ENCODE results near the gene KYAT1.

The KYAT1 gene

GRCh38 chr9:128908372-128908771, 26.6 kb upstream of the KYAT1 start:
- no peak for DNase-seq (ENCODE audit: low spot score)

GRCh38 chr9:128906741-128907140, 25.0 kb upstream of the KYAT1 start:
- no peak for DNase-seq (ENCODE audit: low spot score)

GRCh38 chr9:128905964-128906363, 24.2 kb upstream of the KYAT1 start:
- no peak for DNase-seq (ENCODE audit: low spot score)

GRCh38 chr9:128903871-128904620, 22.3 kb upstream of the KYAT1 start:
- no peak for DNase-seq (ENCODE audit: low spot score)

GRCh38 chr9:128903079-128903461, 21.3 kb upstream of the KYAT1 start:
- no peak for DNase-seq (ENCODE audit: low spot score)

- no peak for DNase-seq (ENCODE audit: low spot score)
Measured at GRCh38 chr9:128902351-128903078, 20.8 kb upstream of the KYAT1 start.

GRCh38 chr9:128901822-128902221, 20.1 kb upstream of the KYAT1 start:
- DNase-seq (ENCODE audit: low spot score) = no peak

- DNase-seq (ENCODE audit: low spot score) = no peak
Measured at GRCh38 chr9:128901379-128901778, 19.6 kb upstream of the KYAT1 start.

GRCh38 chr9:128899566-128900322, 18.0 kb upstream of the KYAT1 start:
- no peak for DNase-seq (ENCODE audit: low spot score)

- no peak for DNase-seq (ENCODE audit: low spot score)
Measured at GRCh38 chr9:128898845-128899565, 17.3 kb upstream of the KYAT1 start.

GRCh38 chr9:128898382-128898781, 16.6 kb upstream of the KYAT1 start:
- no peak for DNase-seq (ENCODE audit: low spot score)

- DNase-seq (ENCODE audit: low spot score) = no peak
Measured at GRCh38 chr9:128895556-128895955, 13.8 kb upstream of the KYAT1 start.

- DNase-seq (ENCODE audit: low spot score) = no peak
Measured at GRCh38 chr9:128894764-128895163, 13.0 kb upstream of the KYAT1 start.

- no peak for DNase-seq (ENCODE audit: low spot score)
Measured at GRCh38 chr9:128893354-128893753, 11.6 kb upstream of the KYAT1 start.

GRCh38 chr9:128892221-128892921, 10.6 kb upstream of the KYAT1 start:
- peak; percentile 95 for DNase-seq (ENCODE audit: low spot score)

- no peak for DNase-seq (ENCODE audit: low spot score)
Measured at GRCh38 chr9:128891321-128892220, 9.8 kb upstream of the KYAT1 start.

- DNase-seq (ENCODE audit: low spot score) = no peak
Measured at GRCh38 chr9:128887914-128888350, 6.2 kb upstream of the KYAT1 start.

- no peak for DNase-seq (ENCODE audit: low spot score)
Measured at GRCh38 chr9:128887049-128887448, 5.3 kb upstream of the KYAT1 start.

GRCh38 chr9:128886211-128886891, 4.6 kb upstream of the KYAT1 start:
- no peak for DNase-seq (ENCODE audit: low spot score)

- no peak for DNase-seq (ENCODE audit: low spot score)
Measured at GRCh38 chr9:128885798-128886197, 4.0 kb upstream of the KYAT1 start.
